Neuron (in vitro differentiated cells): Measurements from ENCODE around the gene CCDC85B.
A peak's percentile ranks its signal among the peaks of the same experiment; 100 is the strongest.

Experiments
- H2AFZ ChIP-seq: one replicate; pipeline ENCODE4 v1.6.1; 2013; ENCODE audit warnings: low read depth, mild to moderate bottlenecking, inconsistent platforms, low read length, moderate library complexity
- H3K27me3 ChIP-seq: one replicate; pipeline ENCODE4 v1.6.1; 2013; ENCODE audit warnings: low read length; ENCODE audit not compliant: insufficient read depth
- H3K36me3 ChIP-seq: one replicate; pipeline ENCODE4 v1.6.1; 2013; ENCODE audit warnings: low read length; ENCODE audit not compliant: insufficient read depth
- H3K4me1 ChIP-seq: one replicate; pipeline ENCODE4 v1.6.1; 2013; ENCODE audit warnings: low read length; ENCODE audit not compliant: insufficient read depth
- H3K4me3 ChIP-seq: 2 replicates; pipeline ENCODE4 v1.5.1; 2013; ENCODE audit warnings: mild to moderate bottlenecking, low read length, moderate library complexity
- H3K9me3 ChIP-seq: one replicate; pipeline ENCODE4 v1.6.1; 2013; ENCODE audit warnings: low read length

Gene CCDC85B

GRCh38 chr11:65861165-65861505 lies 29.3 kb upstream of the CCDC85B start:
- Histone ChIP-seq H3K36me3 (peaks cover 54% of the 10 kb centered on the region), H3K4me1 (peaks cover 25% of the 10 kb centered on the region)

GRCh38 chr11:65861533-65862183 lies 28.8 kb upstream of the CCDC85B start:
- Histone ChIP-seq H3K9me3 (no peaks in the 10 kb centered on the region), H3K27me3 (no peaks in the 10 kb centered on the region), H3K4me3 (peak overlapping the region; percentile 92), H2AFZ (no peak overlapping the region), H3K4me1 (peaks cover 20% of the 10 kb centered on the region), H3K36me3 (peaks cover 51% of the 10 kb centered on the region)

More at GRCh38 chr11:65861165-65861505, 29.3 kb upstream of the CCDC85B start:
- H3K9me3 ChIP-seq, result no peaks in the 10 kb centered on the region
- H3K4me3 ChIP-seq, result peak overlapping the region; percentile 92
- H2AFZ ChIP-seq, result no peak overlapping the region
- H3K27me3 ChIP-seq, result no peaks in the 10 kb centered on the region

DNA sequence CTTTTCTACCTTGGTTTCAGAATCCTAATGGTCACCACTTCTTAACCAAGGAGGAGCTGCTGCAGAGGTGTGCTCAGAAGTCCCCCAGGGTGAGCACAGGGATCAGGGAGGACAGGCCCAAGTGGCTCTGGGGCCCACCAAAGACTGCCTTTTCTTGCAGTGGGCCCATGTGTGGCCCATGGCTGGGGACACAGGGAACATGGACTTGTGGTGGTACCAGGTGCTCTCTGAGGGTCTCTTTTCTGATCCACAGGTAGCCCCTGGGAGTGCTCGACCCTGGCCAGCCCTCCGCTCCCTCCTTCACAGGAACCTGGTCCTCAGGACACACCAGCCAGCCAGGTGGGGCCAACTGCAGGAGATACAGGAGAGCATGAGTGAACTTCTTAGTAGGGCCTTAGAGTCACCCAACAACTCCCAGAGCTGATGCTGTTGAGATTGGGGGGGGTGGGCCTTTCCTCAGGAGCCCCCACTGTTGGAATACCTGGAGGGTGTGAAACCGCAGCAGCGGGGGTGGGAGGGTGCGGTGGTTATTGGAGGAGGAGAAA lies 28.2 kb upstream of the CCDC85B start:
- Histone ChIP-seq H2AFZ (no peak overlapping the region), H3K27me3 (no peaks in the 10 kb centered on the region), H3K36me3 (peaks cover 56% of the 10 kb centered on the region), H3K4me3 (no peak overlapping the region), H3K9me3 (no peaks in the 10 kb centered on the region), H3K4me1 (peaks cover 19% of the 10 kb centered on the region)

DNA sequence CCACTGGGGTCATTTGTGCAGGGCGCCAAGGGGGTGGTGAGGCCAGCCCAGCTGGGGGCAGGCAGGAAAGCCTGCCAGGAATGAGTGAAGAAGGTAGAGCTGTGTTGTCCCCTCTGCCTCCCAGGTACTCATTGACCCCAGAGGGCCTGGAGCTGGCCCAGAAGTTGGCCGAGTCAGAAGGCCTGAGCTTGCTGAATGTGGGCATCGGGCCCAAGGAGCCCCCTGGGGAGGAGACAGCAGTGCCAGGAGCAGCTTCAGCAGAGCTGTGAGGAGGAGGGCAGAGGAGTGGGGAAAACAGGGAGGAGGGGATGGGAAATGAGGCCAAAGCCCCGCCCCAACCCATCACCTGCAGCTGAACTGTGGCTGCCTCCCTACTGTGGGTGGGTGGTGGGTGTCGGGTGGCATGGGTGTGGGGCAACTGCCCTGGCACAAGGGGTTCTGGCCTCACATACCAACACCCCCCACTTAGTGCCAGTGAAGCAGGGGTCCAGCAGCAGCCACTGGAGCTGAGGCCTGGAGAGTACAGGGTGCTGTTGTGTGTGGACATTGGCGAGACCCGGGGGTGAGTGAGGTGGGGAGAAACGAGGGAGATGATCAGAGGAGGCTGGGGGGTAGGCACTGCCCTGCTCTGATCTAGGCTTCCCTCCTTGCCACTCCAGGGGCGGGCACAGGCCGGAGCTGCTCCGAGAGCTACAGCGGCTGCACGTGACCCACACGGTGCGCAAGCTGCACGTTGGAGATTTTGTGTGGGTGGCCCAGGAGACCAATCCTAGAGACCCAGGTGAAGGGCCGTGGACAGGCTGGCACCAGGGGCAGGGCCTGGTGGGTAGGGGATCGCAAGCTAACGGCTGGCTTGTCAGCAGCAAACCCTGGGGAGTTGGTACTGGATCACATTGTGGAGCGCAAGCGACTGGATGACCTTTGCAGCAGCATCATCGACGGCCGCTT lies 27.3 kb upstream of the CCDC85B start:
- no peak overlapping the region for H3K4me3 ChIP-seq
- H2AFZ ChIP-seq, result no peak overlapping the region
- H3K27me3 ChIP-seq, result no peaks in the 10 kb centered on the region
- no peaks in the 10 kb centered on the region for H3K9me3 ChIP-seq
- H3K36me3 ChIP-seq, result peaks cover 56% of the 10 kb centered on the region
- peaks cover 19% of the 10 kb centered on the region for H3K4me1 ChIP-seq

- Histone ChIP-seq H3K4me3 (no peak overlapping the region), H2AFZ (no peak overlapping the region), H3K27me3 (no peaks in the 10 kb centered on the region), H3K9me3 (no peaks in the 10 kb centered on the region), H3K36me3 (peaks cover 56% of the 10 kb centered on the region), H3K4me1 (peaks cover 12% of the 10 kb centered on the region)
Measured at GRCh38 chr11:65863889-65864705, 26.4 kb upstream of the CCDC85B start.

GRCh38 chr11:65864706-65865471 lies 25.6 kb upstream of the CCDC85B start:
- Histone ChIP-seq H3K9me3 (no peaks in the 10 kb centered on the region), H3K4me3 (no peak overlapping the region), H3K4me1 (peaks cover 15% of the 10 kb centered on the region), H3K27me3 (no peaks in the 10 kb centered on the region), H3K36me3 (peaks cover 56% of the 10 kb centered on the region), H2AFZ (no peak overlapping the region)

GRCh38 chr11:65865550-65866172 lies 24.8 kb upstream of the CCDC85B start:
- peaks cover 56% of the 10 kb centered on the region for H3K36me3 ChIP-seq

GRCh38 chr11:65866509-65867283 lies 23.8 kb upstream of the CCDC85B start:
- H3K4me1 ChIP-seq, result peaks cover 16% of the 10 kb centered on the region
- H3K9me3 ChIP-seq, result no peaks in the 10 kb centered on the region
- H3K27me3 ChIP-seq, result no peaks in the 10 kb centered on the region
- H2AFZ ChIP-seq, result no peak overlapping the region
- peaks cover 51% of the 10 kb centered on the region for H3K36me3 ChIP-seq
- no peak overlapping the region for H3K4me3 ChIP-seq

More at GRCh38 chr11:65865550-65866172, 24.8 kb upstream of the CCDC85B start:
- Histone ChIP-seq H3K9me3 (no peaks in the 10 kb centered on the region), H2AFZ (no peak overlapping the region), H3K4me1 (peaks cover 19% of the 10 kb centered on the region), H3K27me3 (no peaks in the 10 kb centered on the region), H3K4me3 (no peak overlapping the region)

GRCh38 chr11:65867284-65868071 lies 23.0 kb upstream of the CCDC85B start:
- H3K27me3 ChIP-seq, result no peaks in the 10 kb centered on the region
- H3K9me3 ChIP-seq, result no peaks in the 10 kb centered on the region
- peaks cover 43% of the 10 kb centered on the region for H3K36me3 ChIP-seq
- H3K4me1 ChIP-seq, result peaks cover 13% of the 10 kb centered on the region
- no peak overlapping the region for H3K4me3 ChIP-seq
- no peak overlapping the region for H2AFZ ChIP-seq

DNA sequence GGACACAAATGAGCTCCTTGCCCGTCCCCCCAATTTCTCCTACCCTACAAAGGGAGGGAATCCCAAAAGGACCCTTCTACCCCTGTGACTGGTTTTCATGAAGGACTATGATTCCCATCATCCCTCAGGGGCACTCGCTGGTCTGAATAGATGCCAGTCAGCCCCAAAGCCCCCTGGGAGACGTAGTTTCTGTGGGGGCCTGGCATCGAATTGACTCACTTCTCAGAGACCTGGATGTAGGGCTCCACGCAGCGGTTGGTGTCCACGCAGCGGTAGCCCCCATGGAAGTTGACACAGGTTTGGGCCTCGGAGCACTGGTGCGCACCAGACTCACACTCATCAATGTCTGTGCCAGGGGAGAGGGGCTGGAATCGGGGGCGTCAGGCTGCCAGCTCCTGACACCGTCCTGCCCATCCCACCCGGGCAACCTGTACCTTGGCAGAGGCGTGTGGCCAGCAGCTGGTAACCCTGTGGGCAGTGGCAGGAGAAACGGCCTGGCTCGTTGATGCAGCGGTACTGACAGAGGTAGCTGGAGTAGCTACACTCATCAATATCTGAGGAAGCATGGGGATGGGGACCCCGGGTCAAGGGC lies 22.3 kb upstream of the CCDC85B start:
- Histone ChIP-seq H3K4me3 (no peak overlapping the region), H3K4me1 (peaks cover 13% of the 10 kb centered on the region), H3K27me3 (no peaks in the 10 kb centered on the region), H2AFZ (no peak overlapping the region), H3K9me3 (no peaks in the 10 kb centered on the region), H3K36me3 (peaks cover 36% of the 10 kb centered on the region)
